ENCODE results near the gene SLC34A3.
A peak's percentile ranks its signal among the peaks of the same experiment; 100 is the strongest.

SLC34A3 gene

GRCh38 chr9:137198902-137199283 lies 31.8 kb upstream of the SLC34A3 start:
- TF ChIP-seq CTCF (IDR thresholded peaks at IDR 0.05; ENCODE audit: low read length) (no peak), EZH2 (IDR thresholded peaks at IDR 0.05; ENCODE audit: borderline replicate concordance, low read length) (no peak)
- no peak overlapping the region for H3K27ac ChIP-seq (ENCODE audit: low read depth, low read length, poor library complexity, severe bottlenecking)
- no peaks in the 10 kb centered on the region for H4K20me1 ChIP-seq (ENCODE audit: insufficient read depth, low read length)
- H3K9ac ChIP-seq (ENCODE audit: low read length) = no peak overlapping the region
- H3K79me2 ChIP-seq (ENCODE audit: insufficient read depth, low read length) = no peaks in the 10 kb centered on the region
- peaks cover 35% of the 10 kb centered on the region for H3K4me1 ChIP-seq (ENCODE audit: insufficient read depth, low read length, severe bottlenecking)
- no peak overlapping the region for H3K4me3 ChIP-seq (ENCODE audit: low read depth, low read length, poor library complexity, severe bottlenecking)
- H3K9me3 ChIP-seq (ENCODE audit: low read length) = no peaks in the 10 kb centered on the region
- no peaks in the 10 kb centered on the region for H3F3A ChIP-seq (ENCODE audit: insufficient read depth, low read length)
- no peak overlapping the region for H2AFZ ChIP-seq (ENCODE audit: low read length)
- H3K36me3 ChIP-seq (ENCODE audit: insufficient read depth, low read length) = no peaks in the 10 kb centered on the region; the same call in 1 of the 2 replicates
- peaks cover 13% of the 10 kb centered on the region for H3K27me3 ChIP-seq (ENCODE audit: insufficient read depth, low read length)
- H3K4me2 ChIP-seq (ENCODE audit: low read length) = no peak overlapping the region
- no peaks in the 10 kb centered on the region for H3K9me2 ChIP-seq (ENCODE audit: low read depth, low read length)

GRCh38 chr9:137199411-137200121 lies 31.1 kb upstream of the SLC34A3 start:
- Histone ChIP-seq H2AFZ (ENCODE audit: low read length) (no peak overlapping the region), H3K4me1 (ENCODE audit: insufficient read depth, low read length, severe bottlenecking) (peaks cover 41% of the 10 kb centered on the region), H3K27me3 (ENCODE audit: insufficient read depth, low read length) (peaks cover 10% of the 10 kb centered on the region), H3K79me2 (ENCODE audit: insufficient read depth, low read length) (peaks cover 6% of the 10 kb centered on the region; the same call in 1 of the 2 replicates), H3K4me2 (ENCODE audit: low read length) (peak overlapping the region; percentile 52), H3K9me3 (ENCODE audit: low read length) (no peaks in the 10 kb centered on the region), H3K36me3 (ENCODE audit: insufficient read depth, low read length) (no peaks in the 10 kb centered on the region; the same call in 1 of the 2 replicates), H3K27ac (ENCODE audit: low read depth, low read length, poor library complexity, severe bottlenecking) (no peak overlapping the region), H3K4me3 (ENCODE audit: low read depth, low read length, poor library complexity, severe bottlenecking) (peak overlapping the region; percentile 45), H3K9me2 (ENCODE audit: low read depth, low read length) (no peaks in the 10 kb centered on the region), H3F3A (ENCODE audit: insufficient read depth, low read length) (no peaks in the 10 kb centered on the region), H4K20me1 (ENCODE audit: insufficient read depth, low read length) (no peaks in the 10 kb centered on the region), H3K9ac (ENCODE audit: low read length) (no peak overlapping the region)
- TF ChIP-seq CTCF (IDR thresholded peaks at IDR 0.05; ENCODE audit: low read length) = no peak
- TF ChIP-seq EZH2 (IDR thresholded peaks at IDR 0.05; ENCODE audit: borderline replicate concordance, low read length) = no peak

GRCh38 chr9:137200311-137201204 lies 30.1 kb upstream of the SLC34A3 start, which contains the start of gene TPRN:
TPRN (minus strand) TSS chr9:137200741; CDS start chr9:137200711, 30 bp downstream.
- Histone ChIP-seq H3K27me3 (ENCODE audit: insufficient read depth, low read length) (peaks cover 8% of the 10 kb centered on the region), H3K9me2 (ENCODE audit: low read depth, low read length) (no peaks in the 10 kb centered on the region), H3K4me1 (ENCODE audit: insufficient read depth, low read length, severe bottlenecking) (peaks cover 45% of the 10 kb centered on the region), H4K20me1 (ENCODE audit: insufficient read depth, low read length) (no peaks in the 10 kb centered on the region), H3K79me2 (ENCODE audit: insufficient read depth, low read length) (peaks cover 12% of the 10 kb centered on the region; the same call in 1 of the 2 replicates), H3K4me3 (ENCODE audit: low read depth, low read length, poor library complexity, severe bottlenecking) (peak within 1 kb of the TSS; percentile 73), H2AFZ (ENCODE audit: low read length) (no peak within 1 kb of the TSS), H3K9ac (ENCODE audit: low read length) (peak within 1 kb of the TSS; percentile 81), H3K36me3 (ENCODE audit: insufficient read depth, low read length) (no peaks in the 10 kb centered on the region; the same call in 1 of the 2 replicates), H3F3A (ENCODE audit: insufficient read depth, low read length) (no peaks in the 10 kb centered on the region), H3K9me3 (ENCODE audit: low read length) (no peaks in the 10 kb centered on the region), H3K27ac (ENCODE audit: low read depth, low read length, poor library complexity, severe bottlenecking) (peak within 1 kb of the TSS; percentile 47), H3K4me2 (ENCODE audit: low read length) (peak within 1 kb of the TSS; percentile 87)
- TF ChIP-seq EZH2 (IDR thresholded peaks at IDR 0.05; ENCODE audit: borderline replicate concordance, low read length) = no peak
- TF ChIP-seq CTCF (IDR thresholded peaks at IDR 0.05; ENCODE audit: low read length) = no peak
